SW480 (cell line): ENCODE results near the gene SMYD3.
A peak's percentile ranks its signal among the peaks of the same experiment; 100 is the strongest.
"Not testable (repeated sequence)": the region's sequence is repeated elsewhere in the genome, so short reads cannot be mapped to it uniquely, and the experiment has no call there.

Source experiments
- DNase-seq: peaks from one replicate; pipeline ENCODE4 v3.0.0-alpha.2; 2016; ENCODE audit warnings: low spot score

Gene SMYD3

GRCh38 chr1:245987997-245988392, 519.1 kb downstream of the SMYD3 start:
- no peak for DNase-seq

- no peak for DNase-seq
These were observed 519.5 kb downstream of the SMYD3 start for GRCh38 chr1:245987577-245987976.

- no peak for DNase-seq
These were observed 519.9 kb downstream of the SMYD3 start for GRCh38 chr1:245987219-245987545.

DNA sequence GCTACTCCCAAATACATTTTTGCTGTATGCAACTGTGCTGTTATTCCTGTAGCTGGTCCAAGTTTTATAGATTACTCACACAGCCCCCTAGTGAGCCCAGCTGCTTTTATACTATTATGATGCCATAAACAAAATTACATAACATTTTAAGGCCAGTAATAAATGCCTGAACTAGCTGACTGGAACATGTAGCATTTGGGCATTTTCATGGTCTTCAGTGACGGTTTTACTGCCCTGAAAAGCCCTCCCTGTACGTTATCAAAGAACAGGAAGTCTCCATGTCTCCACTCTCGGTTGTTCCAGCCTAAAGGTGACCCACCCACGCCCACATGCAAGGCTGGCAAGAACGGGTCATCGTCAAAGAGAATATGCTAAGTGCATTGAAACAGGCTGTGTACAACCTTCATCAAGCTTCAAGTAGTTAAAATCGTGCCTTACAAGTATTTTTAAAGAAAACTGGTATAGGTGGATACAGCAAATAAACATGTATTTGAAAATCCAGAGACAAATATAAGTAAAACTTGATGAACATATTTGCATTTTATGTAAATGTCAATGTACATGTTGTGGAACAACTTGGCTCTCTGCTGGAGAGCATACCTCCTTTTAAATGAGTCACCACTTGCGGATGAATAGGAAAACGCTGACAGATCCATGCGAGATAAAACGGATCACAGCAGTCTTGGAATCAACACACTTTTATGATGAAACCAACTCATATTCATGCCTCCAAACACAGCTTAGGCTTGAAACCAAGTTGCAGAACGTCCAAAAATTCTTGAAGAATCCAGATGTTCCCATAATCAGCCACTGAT, 520.5 kb downstream of the SMYD3 start:
- DNase-seq: peak; percentile 55

DNA sequence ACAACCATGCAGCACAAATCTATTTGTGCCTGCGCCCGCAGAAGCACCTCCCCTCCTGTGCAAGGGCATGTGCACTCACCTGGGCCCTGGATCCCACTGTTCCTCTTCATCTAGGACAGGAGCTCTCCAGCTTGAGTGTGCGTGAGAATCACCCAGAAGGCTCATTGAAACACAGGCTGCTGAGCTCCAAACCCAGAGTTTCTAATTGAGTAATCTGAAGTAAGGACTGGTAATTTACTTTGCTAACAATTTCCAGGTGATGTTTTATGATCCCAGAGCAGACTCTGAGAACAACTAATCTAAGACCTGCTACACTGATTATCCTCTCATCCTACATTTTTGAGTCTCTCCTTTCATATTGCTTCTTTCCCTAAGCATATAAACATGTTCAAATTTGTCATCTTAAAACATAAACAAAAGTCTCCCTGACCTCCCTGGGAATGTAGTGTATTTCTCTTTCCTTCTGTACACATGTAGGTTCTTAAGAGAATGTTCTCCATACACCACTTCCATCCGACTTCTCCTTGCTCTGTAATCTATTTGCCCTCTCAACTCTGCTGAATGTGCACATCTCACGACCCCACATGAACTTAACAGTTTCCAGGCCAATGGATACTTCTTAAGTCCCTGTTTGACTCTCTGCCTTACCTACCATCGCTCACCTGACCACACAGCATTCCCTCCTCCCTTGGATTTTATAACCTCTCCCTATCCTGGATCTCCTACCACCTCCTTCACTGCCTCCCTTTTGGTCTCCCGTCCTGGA, 522.5 kb downstream of the SMYD3 start:
- DNase-seq: no peak

GRCh38 chr1:245983294-245983967, 523.6 kb downstream of the SMYD3 start:
- no peak for DNase-seq

- DNase-seq: no peak
These were observed 527.5 kb downstream of the SMYD3 start for GRCh38 chr1:245979589-245979988.

DNA sequence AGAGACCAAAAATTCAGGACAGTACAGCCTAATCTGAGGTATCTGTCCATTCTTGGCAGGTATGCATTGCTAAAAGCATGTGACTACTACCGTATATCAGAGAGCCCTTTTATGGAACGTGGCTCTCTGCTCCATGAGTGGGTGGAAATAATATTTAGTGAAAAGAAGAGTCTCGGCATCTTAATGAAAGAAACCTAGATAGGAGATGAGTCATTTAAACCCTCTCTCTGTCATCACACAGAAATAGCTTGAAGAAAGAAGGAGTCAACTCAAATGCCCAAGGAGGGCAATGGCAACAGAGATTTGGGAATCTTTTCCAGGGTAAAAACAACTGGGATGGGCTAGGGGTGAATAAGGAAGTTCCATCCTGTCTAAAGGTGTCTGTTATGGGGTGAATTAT, 528.2 kb downstream of the SMYD3 start:
- DNase-seq: no peak

GRCh38 chr1:245972476-245972875, 534.6 kb downstream of the SMYD3 start:
- no peak for DNase-seq

DNA sequence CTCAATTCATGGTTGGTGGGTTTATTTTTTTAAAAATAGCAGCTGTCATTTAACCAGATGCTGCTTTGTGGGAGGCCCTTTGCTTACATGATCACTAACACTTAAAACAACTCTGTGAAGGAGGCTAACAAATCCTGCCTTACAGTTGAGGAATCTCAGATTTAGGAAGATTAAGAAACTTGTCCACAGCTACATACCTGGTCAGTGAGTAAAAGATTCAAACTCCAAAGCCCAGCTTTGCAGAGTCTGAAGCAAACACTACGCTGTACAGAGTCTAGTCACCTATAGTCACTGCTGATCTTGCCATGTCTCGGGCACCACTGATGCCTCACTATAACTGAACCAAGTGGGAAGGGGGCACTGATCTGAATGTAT, 535.4 kb downstream of the SMYD3 start:
- DNase-seq: no peak

DNA sequence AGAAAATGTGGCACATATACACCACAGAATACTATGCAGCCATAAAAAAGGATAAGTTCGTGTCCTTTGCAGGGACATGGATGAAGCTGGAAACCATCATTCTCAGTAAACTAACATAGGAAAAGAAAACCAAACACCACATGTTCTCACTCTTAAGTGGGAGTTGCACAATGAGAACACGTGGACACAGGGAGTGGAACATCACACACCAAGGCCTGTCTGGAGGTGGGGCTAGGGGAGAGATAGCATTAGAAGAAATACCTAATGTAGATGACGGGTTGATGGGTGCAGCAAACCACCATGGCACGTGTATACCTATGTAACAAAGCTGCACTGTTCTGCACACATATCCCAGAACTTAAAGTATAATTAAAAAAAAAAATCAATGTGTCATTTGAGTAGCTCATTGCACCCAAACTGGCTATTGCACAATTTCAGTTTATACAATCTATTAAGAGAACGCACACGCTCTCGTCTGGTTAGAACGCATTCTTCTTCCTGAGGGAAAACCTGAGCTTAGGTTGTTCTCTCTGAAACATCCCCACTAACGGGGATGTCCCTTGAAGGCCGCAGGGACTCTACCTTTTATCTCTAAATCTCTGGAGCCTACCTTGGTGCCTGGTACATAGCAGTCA, 535.9 kb downstream of the SMYD3 start:
- DNase-seq: not testable (repeated sequence)

DNA sequence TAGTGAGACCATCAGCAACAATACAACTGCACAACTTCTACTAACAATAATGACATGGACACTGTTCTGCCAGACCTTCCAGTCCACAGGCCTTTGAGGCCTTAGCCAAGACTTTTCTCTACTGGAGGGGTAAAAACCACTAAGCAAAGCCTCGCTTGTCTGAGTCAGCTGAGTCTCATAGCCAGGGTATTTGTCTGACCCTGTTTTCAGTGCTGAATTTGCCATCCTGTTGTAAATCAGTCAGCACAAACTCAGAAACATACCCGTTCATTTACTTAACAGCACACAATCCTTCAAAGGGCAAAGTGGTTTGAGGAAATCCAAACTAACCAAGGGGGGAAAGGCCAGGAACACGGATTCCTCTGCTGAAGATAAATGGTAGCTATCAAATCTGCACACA, 537.8 kb downstream of the SMYD3 start:
- no peak for DNase-seq

- DNase-seq: no peak
These were observed 538.3 kb downstream of the SMYD3 start for GRCh38 chr1:245968775-245969174.

GRCh38 chr1:245965398-245965797, 541.7 kb downstream of the SMYD3 start:
- no peak for DNase-seq

DNA sequence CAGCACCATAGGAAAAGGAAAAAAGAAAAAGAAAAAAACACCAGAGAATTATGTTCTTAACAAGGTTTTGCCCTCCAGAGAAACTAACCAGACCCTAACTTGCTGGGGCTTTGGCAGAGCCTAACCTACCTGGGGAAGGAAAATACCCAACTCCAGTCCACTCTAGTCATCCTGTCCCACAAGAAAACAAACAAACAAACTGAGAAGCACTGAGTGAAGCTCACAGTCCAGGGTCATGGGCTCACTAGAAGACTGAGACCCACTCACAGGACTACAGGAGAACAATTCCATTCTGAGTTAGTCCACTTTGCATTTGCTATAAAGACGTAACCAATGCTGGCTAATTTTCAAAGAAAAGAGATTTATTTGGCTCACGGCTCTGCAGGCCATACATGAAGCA, 543.4 kb downstream of the SMYD3 start:
- no peak for DNase-seq

GRCh38 chr1:245962453-245962852, 544.6 kb downstream of the SMYD3 start:
- DNase-seq: no peak

- DNase-seq: no peak
These were observed 545.9 kb downstream of the SMYD3 start for GRCh38 chr1:245961137-245961540.

DNA sequence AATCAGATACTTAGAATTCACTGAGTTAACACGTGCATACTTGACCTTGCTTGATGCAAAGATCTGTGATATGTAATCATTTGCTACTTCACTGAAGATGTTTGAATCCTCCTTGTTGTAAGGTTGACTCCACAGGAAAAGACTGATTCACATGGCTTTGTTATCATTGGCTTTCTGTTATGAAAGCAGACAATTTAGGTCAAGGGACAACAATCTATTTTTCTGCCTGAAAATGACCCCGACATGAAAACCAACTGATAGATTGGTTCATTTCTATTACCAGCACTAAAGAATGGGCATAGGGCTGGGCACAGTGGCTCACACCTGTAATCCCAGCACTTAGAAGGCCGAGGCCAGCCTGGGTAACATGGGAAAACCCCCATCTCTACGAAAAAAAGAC, 546.9 kb downstream of the SMYD3 start:
- no peak for DNase-seq

- no peak for DNase-seq
These were observed 549.1 kb downstream of the SMYD3 start for GRCh38 chr1:245958016-245958415.

DNA sequence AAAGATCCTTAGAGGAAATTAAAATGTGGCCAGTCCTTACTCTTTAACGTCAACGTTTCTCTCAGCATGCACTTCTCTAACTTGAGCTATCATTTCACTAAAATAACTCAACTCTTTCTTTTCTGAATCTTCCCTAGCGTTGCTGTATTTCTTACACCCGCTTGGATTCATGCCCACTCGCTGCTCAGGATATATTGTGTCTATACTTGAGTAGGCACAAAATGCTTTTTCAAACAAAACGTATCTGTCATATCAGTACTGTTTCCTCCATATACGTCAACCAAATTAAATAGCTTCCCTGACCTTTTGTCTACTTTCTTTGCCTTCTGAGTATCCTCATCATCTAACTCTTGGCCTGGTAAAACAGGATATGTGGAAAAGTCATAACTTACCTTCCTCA, 549.7 kb downstream of the SMYD3 start:
- no peak for DNase-seq

DNA sequence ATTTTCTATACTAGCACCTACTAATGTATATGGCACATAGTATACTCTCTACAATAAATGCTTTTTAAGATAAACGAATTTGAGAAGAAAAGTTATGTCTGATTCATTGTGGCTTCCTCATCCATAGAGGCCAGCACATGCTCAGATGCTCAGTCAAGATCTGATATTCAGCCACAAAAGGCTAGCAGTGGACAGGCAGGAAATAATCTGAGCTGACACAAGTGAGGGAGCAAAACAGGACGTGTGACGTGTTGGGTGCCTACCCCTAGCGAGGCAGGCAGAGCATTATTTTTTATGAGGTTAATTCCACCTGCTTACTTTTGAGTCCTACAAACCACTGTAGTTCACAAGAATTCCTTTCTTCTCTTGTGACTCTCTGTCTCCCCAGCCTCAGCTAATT, 550.9 kb downstream of the SMYD3 start:
- no peak for DNase-seq

DNA sequence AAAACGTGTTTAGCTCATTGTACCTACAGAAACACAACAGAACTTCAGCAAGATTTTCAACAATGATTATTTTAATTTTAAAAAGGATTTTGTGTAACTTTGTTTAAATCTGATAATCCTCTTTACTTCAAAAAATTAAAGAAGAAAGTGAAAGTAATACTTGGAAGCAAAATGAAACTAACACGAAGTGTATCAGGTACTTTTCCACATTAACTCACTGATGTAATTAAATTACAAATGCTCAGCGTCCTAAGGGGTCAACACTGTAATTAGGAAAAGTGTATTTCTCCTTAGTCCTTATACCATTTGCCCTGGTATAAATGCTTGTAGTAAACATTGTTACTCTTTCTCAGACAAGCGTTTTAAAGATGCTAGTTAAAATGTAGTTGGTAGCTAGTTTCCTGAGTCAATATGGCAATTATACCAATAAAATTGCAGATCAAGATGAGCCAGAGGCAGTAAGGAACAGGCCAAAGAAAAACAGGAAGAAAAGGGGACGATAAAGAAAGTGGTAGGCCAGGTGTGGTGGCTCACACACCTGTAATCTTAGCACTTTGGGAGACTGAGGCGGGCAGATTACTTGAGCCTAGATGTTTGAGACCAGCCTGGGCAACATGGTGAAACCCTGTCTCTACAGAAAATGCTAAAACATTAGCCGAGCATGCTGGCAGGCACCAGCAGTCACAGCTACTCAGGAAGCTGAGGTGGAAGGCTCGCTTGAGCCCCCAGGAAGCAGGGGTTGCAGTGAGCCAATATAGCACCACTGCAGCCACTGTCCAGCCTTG, 553.0 kb downstream of the SMYD3 start:
- no peak for DNase-seq
